HG03066 (cell line): Measurements from ENCODE around the gene EGLN1.

ENCODE experiments used
- ATAC-seq: cut with Tn5 transposase; IDR thresholded peaks from one replicate; pipeline ENCODE4 v1.9.1; 2021; ENCODE audit warnings: low read depth; ENCODE audit not compliant: unreplicated experiment

EGLN1 gene

DNA sequence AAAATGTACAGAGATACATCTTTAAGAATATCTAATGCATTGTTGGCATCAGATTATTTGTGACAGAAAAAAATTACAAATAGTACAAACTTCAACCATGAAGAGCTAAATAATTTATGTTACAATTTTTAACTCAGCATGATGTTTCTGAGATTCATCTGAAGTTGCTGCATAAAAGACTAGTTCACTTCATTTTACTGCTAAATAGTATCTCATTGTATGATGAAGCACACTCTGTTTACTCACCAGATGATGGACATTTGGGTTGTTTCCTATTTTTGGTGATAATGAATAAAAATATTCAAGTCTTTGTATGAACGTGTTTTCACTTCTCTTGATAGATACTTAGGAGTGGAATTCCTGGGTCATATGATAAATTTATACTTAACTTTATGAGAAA, 20.6 kb downstream of the EGLN1 start:
- ATAC-seq: no peak

DNA sequence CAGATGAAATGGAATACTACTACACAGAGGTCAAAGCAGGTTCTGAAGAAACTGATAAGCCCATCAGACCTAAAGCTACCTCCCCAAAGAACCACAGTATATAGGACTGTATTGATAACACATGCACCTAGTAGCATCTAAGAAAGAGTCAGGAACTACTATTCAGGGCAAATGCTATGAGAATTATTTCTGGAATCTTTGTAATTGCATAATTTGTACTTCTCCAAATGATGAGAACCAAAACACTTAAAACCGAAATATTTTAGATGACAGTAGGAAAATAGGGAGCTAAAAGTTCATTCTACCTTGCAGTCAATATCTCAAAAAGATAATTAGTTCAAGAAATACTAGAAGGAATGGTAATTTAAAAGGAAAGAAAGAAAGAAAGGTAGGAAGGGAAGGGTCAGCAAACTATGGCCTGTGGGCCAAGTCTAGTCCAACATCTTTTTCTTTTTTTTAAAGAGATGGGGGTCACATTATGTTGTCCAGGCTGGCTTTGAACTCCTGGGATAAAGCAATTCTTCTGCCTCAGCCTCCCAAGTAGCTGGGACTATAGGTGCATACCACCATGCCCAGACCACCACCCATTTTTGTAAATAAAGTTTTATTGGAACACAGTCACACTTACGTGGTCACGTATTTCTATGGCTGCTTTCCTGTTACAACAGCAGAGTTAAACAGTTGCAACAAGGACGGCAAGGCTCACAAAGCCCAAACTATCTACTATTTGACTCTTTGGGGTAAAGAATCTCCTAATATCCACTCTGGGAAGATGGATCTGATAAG, 24.0 kb downstream of the EGLN1 start:
- ATAC-seq: no peak

DNA sequence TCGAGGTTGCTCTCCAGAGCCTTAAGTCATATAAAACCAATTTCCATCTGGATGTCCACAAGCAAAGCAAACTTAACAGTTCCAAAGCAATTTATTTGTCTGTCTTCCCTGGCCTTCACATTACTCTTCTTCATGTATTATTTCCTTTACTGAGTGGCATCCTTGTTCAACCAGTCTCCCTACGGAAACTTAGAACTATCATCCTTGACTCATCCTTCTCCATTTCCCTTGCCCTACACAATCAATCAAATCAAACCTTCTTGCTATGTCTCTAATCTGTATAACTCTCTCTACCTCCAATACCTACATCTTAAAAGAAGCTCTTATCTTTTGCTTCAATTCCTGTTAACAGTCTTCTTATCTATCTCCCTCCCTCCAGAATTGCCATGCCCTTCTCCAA, 25.4 kb downstream of the EGLN1 start:
- ATAC-seq: no peak

DNA sequence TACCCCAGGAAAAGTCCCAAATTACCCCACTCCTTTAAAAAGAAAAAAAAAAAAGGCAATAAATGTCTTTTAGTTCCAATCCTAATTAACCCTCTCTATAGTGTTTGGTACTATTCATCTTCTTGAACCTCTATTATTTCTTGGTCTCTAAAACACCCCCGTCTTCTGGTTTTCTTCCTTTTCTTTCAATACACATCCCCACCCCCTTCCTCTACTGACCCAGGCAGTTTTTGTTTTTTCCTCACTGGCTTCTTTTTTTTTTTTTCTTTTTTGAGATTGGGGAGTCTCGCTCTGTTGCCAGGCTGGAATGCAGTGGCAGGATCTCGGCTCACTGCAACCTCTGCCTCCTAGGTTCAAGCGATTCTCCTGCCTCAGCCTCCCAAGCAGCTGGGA, 26.1 kb downstream of the EGLN1 start:
- ATAC-seq: no peak

DNA sequence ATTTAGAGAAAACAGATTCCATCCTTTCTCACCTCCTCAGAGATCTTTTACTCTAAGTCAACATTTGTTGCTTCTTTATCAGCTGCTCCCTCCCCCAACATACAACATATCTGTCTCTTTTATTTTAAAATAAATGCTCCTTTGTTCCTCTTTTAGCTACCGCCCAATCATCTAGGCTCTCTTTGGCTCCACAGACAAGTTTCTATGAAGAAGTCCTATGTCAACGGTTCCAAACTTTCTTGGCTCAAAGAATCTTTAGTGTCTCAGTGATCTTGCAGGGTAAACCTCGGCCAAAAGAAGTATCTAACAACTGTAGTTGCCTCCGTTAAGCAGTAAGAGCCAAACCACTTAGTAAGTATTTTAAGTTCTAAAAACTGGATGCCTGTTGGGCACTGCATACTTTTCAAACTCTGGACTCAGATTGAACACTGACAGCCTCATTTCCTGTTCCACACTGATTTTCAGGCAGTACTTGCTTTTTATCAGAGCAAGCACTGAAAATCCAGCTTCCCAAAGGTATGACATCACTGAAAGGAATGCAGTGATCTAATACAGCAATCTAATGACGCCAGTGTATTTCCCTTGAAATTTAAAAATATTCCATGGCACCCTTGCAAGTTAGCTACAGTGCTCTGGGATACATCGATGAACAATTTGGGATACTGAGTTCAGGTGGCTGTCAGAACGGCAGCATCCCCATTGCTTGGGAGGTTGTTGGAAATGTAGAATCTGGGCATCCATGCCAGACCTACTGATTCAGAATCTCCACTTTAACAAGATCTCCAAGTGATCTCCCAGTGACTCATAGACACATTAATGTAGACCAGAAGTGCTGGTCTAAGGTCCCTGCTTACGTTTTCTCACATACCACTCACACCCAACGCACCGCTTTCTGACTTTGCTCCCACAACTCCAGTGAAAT, 26.8 kb downstream of the EGLN1 start:
- no peak for ATAC-seq

DNA sequence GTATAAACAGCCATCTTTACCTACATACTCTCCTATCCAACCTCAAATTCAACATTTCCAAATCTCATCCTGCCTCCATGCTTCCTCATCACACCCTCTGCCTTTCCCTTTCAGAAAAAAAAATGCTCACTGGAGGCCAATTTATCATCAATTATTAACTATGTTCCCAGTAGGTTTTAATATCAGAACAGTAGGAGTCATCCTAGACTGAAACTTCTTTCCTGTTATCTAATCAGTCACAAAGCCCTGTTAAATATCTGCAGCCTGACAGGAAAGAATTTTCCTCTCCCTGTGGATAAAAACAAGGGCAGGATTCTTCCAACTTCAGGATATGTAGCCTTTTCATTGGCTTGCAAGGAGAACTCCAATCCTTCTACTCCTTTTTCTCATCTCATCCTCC, 28.4 kb downstream of the EGLN1 start:
- no peak for ATAC-seq

DNA sequence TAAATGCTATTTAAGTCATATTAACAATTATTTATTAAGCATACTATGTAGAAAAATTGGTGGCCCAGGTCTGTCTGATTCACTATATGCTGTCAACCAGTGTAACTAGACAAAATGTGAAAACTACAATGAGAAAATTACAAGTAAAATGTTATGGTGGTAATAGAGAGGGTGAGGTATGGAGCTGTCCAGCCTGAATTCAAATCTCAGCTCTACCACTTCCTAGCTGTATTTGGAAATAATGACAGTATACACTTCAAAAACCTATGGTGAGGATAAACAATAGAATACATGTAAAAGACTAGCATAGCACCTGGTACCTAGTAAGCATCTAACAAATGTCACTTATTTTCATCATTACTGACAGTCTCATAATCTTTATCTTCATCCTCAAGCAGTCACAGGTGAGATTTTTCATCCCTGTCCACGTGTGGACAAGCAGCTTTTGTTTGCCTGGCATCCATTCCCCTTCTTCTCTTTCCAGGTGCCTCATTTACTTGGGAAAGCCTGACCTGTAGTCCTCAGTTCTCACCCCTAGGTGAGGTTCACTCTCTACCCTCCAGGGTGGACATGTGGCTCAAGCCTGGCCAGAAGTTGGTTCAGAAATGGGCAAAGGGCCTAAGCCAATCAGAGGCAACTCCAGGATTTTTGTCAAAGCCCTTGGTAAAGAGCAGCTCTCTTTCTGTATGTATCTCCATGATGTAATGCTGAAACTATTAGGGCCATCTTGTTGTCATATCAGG, 29.5 kb downstream of the EGLN1 start:
- no peak for ATAC-seq

DNA sequence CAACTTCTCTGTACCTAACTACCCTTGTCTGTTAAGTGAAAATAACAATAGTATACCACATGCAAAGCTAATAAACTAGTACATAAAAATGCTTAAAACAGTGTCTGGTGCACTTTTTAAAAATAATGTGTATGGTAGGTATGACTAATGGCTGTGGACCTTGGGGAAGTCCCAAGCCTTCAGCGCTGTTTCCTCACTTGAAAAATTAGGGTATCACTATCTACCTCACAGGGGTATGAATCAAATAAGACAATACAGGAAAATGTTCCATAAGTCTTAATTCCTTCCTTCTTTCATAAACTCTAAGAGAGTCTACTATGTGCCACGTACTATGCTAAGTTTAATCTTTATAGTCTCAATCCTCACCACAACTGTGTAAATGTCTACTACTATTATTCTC, 32.0 kb downstream of the EGLN1 start:
- no peak for ATAC-seq

DNA sequence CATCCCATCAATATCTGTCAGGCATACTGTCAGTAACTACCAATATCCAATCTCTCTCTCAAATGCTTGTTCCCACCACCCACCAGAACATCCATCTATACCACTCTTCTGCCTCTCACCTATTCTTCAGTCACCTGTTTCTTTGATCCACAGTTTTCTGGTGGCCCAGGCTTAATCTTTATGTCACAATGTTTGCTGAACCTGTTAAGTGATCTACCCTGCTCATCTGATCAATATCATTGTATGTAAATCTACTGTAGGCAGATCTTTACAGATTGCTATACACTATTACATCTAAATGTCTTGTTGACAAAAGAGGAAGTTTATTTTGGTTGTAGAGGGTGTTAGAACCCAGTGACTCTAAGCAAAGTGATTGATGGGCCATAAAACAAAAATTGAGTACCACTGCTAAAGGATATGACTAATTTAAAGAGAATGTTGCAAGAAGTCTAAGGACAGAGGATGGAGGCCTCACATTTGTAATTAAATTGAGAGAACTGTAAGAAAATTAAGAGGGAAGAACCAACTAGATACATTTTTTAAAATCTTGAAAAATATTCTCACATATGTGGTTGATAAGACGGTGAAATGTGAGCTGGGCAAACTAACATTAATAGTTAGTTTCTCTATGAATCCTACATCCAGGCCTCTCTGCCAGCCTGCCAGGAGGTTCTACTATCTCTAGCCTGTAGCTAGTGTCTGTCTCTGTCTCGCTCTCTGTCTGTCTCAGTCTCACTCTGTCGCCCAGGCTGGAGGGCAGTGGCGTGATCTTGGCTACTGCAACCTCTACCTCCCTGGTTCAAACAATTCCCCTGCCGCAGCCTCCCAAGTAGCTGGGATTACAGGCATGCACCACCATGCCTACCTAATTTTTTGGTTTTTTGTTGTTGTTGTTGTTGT, 34.1 kb downstream of the EGLN1 start:
- no peak for ATAC-seq

DNA sequence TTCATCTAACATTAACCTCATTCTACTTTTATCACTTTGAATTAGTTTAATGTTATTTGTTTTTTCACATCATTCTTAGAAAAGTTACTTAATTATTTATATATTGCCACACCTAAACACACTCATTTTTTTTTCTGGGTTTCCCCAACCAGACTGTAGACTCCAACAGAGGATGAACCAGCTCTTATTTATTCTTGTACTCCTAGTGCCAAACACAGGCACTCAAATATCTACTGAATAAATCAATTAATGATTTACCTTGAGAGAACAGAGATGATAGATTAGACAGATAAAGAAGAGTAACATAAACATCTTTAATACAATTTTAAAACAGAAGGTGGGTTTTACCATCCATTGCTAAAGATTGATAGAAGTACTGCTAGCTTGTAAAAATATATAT, 35.6 kb downstream of the EGLN1 start:
- no peak for ATAC-seq

DNA sequence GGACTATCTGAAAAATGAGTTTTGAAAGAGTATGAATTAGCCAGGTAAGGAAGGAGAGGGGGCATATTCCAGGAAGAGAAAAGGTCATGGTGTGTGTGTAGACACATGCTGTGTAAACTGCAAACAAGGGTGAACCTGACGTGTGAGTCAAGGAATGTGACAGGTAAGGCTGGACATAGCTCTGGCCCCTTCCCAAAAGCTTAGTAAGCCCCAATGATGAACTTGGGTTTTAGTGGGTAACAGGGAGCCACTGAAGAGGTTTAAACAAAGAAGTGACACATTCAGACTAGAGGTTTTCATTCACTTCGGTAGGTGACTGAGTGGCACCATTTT, 36.7 kb downstream of the EGLN1 start:
- ATAC-seq: no peak

DNA sequence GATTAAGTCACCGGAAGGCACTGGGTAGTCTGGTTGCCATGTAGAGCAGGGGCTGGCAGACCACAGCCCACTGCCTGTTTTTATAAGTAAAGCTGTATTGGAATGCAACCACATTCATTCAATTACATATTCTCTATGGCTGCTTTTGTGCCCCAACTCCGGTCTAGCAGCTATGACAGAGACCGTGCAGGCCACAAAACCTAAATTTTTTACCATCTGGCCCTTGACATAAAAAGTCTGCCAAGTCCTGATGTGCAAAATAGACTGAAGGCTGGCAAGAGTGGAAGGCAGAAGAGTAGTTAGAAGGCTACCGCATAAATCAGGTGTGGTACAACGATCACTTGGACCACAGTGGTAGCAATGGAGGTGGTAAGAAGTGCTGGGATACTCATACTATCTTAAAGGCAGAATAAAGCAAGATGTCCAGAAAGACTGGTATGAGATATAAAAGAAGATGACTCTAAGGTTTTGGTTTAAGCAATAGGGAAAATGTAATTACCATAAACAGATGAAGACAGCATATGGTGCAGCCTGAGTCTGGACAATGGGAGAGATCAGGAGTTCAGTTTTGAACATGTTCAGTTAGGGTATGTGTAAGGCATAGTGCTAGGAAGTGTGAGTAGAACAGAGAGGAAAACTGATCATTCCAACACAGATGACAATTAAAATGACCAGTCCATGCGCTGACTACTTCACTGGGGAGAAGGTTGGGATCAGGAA, 37.2 kb downstream of the EGLN1 start:
- no peak for ATAC-seq

DNA sequence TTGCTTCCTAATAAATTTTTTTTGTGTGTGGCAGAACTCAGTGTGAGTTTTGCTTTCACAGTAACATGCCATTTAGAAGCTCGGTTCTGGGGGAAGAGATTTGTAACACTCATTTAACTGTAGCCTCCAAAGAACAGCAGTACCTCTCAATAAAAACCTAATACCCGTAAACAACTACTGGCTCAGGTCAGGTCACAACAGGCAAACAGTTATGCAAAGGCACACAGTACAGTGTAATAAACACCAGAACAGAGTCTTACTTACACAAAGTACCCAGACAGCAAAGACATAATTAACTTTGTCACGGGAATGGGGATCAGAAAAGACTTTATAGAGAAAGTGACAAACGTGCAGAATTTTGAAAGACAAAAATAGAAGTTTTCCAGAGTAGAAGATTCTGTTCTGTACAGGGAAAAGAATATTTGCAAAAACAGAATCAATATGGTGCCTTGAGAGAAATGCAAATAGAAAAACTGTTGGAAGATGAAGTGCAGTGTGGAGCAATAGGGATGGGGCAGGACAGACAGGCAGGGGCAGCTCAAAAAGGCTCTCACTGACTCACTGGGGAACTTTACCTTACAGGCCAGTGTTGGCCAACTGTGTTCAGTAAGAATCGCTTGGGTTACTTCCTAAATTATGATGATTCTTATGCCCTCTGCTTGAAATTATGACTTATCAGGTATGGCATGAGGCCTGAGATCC, 38.8 kb downstream of the EGLN1 start:
- ATAC-seq: no peak

DNA sequence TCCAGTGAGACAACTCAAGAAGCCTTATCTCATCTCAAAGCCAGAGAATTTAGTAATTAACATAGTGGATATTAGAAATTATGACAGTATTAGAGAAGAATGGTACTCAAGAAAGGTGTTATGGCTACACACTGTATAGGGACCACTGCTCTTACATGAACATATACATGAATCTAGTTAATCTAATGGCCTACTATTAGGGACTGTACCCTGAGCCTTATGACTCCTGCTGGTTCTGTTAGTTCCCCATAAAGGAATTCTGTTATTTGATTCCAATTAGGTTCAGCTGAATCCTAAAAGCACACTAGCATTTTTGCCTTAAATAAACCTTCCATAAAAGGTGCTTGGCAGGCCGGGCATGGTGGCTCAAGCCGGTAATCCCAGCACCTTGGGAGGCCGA, 39.7 kb downstream of the EGLN1 start:
- no peak for ATAC-seq

DNA sequence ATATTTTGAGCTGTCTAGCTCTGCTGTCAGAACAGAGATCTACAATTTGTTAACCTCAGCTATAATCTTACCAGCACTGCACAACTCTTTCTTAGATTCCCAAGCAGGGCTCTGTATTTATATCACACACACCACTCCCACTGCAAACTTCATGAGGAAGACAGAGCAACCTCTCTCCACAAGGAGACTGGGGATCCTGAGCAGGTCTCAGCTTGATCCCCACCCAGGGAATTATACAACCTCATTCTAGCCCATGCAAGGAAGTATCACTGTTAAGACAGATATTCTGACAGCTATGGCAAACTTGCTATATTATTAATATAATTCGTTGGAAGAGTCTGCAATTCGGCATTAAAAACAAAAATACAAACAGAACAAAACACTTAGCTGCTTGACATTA, 40.4 kb downstream of the EGLN1 start:
- ATAC-seq: no peak

DNA sequence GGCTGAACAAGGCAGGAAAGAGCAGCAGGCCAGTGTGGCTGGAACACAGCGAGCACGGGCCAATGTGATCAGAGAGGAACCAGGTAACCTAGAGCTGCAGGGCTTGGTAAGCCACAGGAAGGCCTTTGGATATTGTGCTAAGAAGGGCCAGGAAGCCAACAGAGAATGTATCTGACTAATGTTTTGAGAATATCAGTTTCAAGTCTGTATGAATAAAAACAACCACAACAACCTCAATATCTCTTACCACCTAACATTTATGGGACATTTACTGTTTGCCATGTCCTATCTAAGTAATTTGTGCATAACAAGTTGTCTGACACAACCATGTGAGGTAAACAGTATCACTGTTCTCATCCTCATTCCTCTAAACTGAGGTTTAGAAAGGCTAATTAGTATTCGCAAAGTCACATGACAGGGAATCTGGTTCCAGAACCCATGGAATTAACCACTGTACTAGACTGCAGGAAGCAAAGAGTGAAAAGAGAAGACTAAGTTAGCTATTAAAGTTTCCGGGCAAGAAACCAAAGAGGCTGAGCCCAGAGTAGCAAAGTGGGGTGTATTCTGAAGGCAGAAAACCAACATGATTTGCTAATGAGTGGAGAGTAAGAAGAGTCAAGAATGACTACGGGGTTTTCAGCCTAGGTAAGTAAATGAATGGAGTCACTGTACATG, 45.1 kb downstream of the EGLN1 start:
- no peak for ATAC-seq

DNA sequence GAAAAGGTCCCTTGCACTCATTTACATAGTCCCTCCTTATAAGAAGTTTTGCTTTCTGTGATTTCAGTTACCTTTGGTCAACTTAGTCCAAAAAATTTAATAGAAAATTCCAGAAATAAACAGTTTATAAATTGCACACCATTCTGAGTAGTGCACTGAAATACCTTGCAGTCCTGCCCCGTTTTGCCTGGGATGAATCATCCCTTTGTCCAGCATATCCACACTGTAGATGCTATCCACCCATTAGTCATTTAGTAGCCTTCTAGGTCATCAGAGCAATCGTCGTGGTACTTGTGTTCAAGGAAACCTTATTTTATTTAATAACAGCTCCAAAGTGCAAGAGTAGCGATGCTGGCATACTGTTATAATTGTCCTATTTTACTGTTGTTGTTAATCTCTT, 46.0 kb downstream of the EGLN1 start:
- ATAC-seq: no peak

DNA sequence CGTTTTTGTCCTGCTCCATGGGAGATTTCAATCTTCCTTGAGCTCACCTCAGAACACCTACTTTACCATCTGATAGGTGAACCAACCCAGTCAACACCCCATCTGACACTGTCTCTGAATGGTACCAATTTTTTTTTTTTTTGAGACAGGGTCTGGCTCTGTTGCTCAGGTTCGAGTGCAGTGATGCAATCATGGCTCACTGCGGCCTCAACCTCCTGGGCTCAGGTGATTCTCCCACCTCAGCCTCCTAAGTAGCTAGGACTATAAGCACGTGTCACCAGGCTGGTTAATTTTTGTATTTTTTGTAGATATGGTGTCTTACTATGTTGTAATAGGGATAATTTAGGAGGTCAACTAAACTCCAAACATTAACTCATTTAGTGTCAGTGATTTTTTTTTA, 47.7 kb downstream of the EGLN1 start:
- no peak for ATAC-seq

DNA sequence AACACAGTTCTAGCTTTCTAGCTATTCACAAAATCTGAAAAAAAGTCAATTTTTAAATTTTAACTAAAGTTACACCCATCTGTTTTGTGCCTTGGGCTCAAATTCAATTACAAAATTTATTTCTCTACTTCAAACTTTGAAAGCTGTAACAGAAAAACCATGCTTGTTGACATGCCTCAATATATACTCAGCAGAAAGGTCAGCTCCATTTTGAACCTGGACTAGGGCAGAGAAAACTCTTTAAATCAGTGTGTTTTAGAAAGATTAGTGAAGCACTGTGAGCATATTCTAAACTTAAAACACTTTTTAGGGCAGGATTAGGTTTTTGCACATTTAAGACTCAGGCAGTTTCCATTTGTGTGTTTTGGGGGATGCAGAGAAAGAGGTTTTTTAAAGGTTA, 49.6 kb downstream of the EGLN1 start:
- no peak for ATAC-seq
